ENCODE results near the gene ID4.

DNA sequence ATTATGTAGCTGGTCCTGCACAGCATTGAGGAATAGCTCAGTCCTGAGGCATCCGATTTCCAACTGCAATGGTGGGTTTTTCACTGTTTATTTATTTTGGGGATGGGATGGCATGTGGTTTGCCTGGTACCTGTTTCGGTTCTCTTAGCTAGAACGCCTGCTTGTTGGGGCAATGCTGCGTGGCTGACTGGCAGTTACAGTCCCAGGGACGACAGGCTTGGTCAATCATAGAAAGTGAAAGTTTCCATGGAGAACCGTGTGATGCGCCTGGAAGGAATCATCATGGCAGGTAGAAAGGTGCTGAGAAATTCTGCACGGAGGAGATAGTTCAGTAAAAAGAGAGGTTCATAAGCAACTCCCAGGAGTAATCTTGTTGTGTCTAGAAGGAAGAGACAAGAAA is 18.4 kb downstream of the ID4 start:
- TF ChIP-seq, protein P1, sequence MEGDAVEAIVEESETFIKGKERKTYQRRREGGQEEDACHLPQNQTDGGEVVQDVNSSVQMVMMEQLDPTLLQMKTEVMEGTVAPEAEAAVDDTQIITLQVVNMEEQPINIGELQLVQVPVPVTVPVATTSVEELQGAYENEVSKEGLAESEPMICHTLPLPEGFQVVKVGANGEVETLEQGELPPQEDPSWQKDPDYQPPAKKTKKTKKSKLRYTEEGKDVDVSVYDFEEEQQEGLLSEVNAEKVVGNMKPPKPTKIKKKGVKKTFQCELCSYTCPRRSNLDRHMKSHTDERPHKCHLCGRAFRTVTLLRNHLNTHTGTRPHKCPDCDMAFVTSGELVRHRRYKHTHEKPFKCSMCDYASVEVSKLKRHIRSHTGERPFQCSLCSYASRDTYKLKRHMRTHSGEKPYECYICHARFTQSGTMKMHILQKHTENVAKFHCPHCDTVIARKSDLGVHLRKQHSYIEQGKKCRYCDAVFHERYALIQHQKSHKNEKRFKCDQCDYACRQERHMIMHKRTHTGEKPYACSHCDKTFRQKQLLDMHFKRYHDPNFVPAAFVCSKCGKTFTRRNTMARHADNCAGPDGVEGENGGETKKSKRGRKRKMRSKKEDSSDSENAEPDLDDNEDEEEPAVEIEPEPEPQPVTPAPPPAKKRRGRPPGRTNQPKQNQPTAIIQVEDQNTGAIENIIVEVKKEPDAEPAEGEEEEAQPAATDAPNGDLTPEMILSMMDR (conservative IDR thresholded peaks at IDR 0.05 in 1 of 2, IDR thresholded peaks at IDR 0.05 in 1 of 2; ENCODE audit: extremely low read depth in 1 of 2, insufficient read depth in 1 of 2, low read depth in 1 of 2, low read length in 2 of 2), result no peak
- no peak for TF ChIP-seq EZH2 (IDR thresholded peaks at IDR 0.05; ENCODE audit: borderline replicate concordance, low read length)

Measured in mammary epithelial cell (primary cell).